CD4-positive, CD25-positive, alpha-beta regulatory T cell (primary cell): Measurements from ENCODE around the gene MGRN1. TPM values are rescaled to one million over a fixed set of nuclear protein-coding genes. Genes with fewer than 3 reads are reported as not detected.
A peak's percentile ranks its signal among the peaks of the same experiment; 100 is the strongest.

Source experiments
- ATAC-seq, 2 donors: fragments of 150-1000 bp; cut with Tn5 transposase; one replicate each; pipeline ENCODE4 v1.10.0; 2021; ENCODE audit warnings: low read depth in 2 of 2, moderate number of reproducible peaks in 2 of 2, moderate library complexity in 1 of 2
- DNase-seq, 3 donors: peaks; one replicate each; pipeline versions ENCODE4 v3.0.0 to v3.0.0-alpha.2; 2012 to 2022; ENCODE audit warnings: mixed read lengths in 1 of 3
- H3K27ac ChIP-seq: one replicate; pipeline ENCODE4 v1.7.0; 2013; ENCODE audit warnings: mild to moderate bottlenecking, low read length; ENCODE audit not compliant: insufficient read depth, poor library complexity, severe bottlenecking
- H3K27me3 ChIP-seq: one replicate; pipeline ENCODE4 v1.7.0; 2013; ENCODE audit warnings: low read length; ENCODE audit not compliant: control insufficient read depth, insufficient read depth
- H3K36me3 ChIP-seq: one replicate; pipeline ENCODE4 v1.7.0; 2013; ENCODE audit warnings: mild to moderate bottlenecking, low read length, moderate library complexity; ENCODE audit not compliant: control insufficient read depth, insufficient read depth
- H3K4me1 ChIP-seq: 2 replicates; pipeline ENCODE4 v1.7.0; 2013; ENCODE audit warnings: mild to moderate bottlenecking, low read length; ENCODE audit not compliant: insufficient read depth, control insufficient read depth, poor library complexity, severe bottlenecking
- H3K4me3 ChIP-seq: one replicate; pipeline ENCODE4 v1.7.0; 2013; ENCODE audit warnings: low read depth, mild to moderate bottlenecking, low read length, moderate library complexity
- H3K9me3 ChIP-seq, 2 experiments: 1 replicate in 1 of 2; 2 replicates in 1 of 2; pipeline ENCODE4 v1.7.0; 2013; ENCODE audit warnings: low read length in 2 of 2, mild to moderate bottlenecking in 1 of 2, moderate library complexity in 1 of 2; ENCODE audit not compliant: control insufficient read depth in 2 of 2
- H3K27ac Mint-ChIP-seq, 3 donors: one replicate each; pipeline ENCODE4 v1.8.0; 2020 to 2022; ENCODE audit warnings: mild to moderate bottlenecking in 3 of 3, mixed read lengths in 3 of 3, moderate library complexity in 2 of 3
- H3K27me3 Mint-ChIP-seq: one replicate; pipeline ENCODE4 v1.8.0; 2022; ENCODE audit warnings: mild to moderate bottlenecking, mixed read lengths
- H3K36me3 Mint-ChIP-seq: one replicate; pipeline ENCODE4 v1.8.0; 2020; ENCODE audit warnings: mixed read lengths
- H3K4me1 Mint-ChIP-seq, 4 donors: one replicate each; pipeline ENCODE4 v1.8.0; 2020 to 2022; ENCODE audit warnings: mixed read lengths in 4 of 4, mild to moderate bottlenecking in 1 of 4
- H3K4me3 Mint-ChIP-seq, 4 donors: one replicate each; pipeline ENCODE4 v1.8.0; 2020 to 2022; ENCODE audit warnings: mild to moderate bottlenecking in 4 of 4, mixed read lengths in 4 of 4, moderate library complexity in 3 of 4
- H3K9me3 Mint-ChIP-seq, 7 donors: one replicate each; pipeline ENCODE4 v1.8.0; 2020 to 2022; ENCODE audit warnings: mixed read lengths in 7 of 7, mild to moderate bottlenecking in 3 of 7, moderate library complexity in 2 of 7
- polyA plus RNA-seq, 4 donors: library from polyadenylated mRNA; unstranded; fragments of 300-500 nt; fragmentation: Illumina TruSeq; gene quantifications; one replicate each; pipeline ENCODE4 v1.2.3, GENCODE V29; 2021
- total RNA-seq: library from RNA; stranded (reverse); gene quantifications from one replicate; pipeline ENCODE4 v1.2.3, GENCODE V29; 2022

Gene MGRN1
- total and polyA plus RNA-seq, 5 donors from 2014 or later: 2.5 to 78.2 (median 4.7) TPM

- no peak for DNase-seq
- Mint-ChIP-seq H3K4me3 (peak overlapping the region; percentile 65 to 87 (median 80)), H3K27ac (peak overlapping the region; percentile 23 to 86 (median 32)), H3K27me3 (no peaks in the 10 kb centered on the region), H3K4me1 (peaks cover 0 to 23% (median 4%) of the 10 kb centered on the region in 4 donors), H3K36me3 (peaks cover 5% of the 10 kb centered on the region), H3K9me3 (no peaks in the 10 kb centered on the region)
- Histone ChIP-seq H3K36me3 (peaks cover 36% of the 10 kb centered on the region), H3K9me3 (no peaks in the 10 kb centered on the region), H3K4me3 (no peak overlapping the region), H3K4me1 (peaks cover 17% of the 10 kb centered on the region), H3K27me3 (no peaks in the 10 kb centered on the region), H3K27ac (no peak overlapping the region)
- ATAC-seq: no peak
Observed at GRCh38 chr16:4695473-4696171, 71.0 kb downstream of the MGRN1 start.

- Mint-ChIP-seq H3K27ac (no peak overlapping the region), H3K4me1 (peaks cover 0 to 22% (median 4%) of the 10 kb centered on the region in 4 donors), H3K4me3 (peak overlapping the region in 3 of 4 donors; percentile 28 to 83 (median 78)), H3K9me3 (no peaks in the 10 kb centered on the region), H3K27me3 (no peaks in the 10 kb centered on the region), H3K36me3 (peaks cover 5% of the 10 kb centered on the region)
- H3K4me3 ChIP-seq: no peak overlapping the region
- ATAC-seq (no peak), DNase-seq (no peak)
- H3K4me1 ChIP-seq: peaks cover 17% of the 10 kb centered on the region
- H3K36me3 ChIP-seq: peaks cover 39% of the 10 kb centered on the region
- H3K27ac ChIP-seq: no peak overlapping the region
- H3K27me3 ChIP-seq: no peaks in the 10 kb centered on the region
- no peaks in the 10 kb centered on the region for H3K9me3 ChIP-seq
Observed at GRCh38 chr16:4696172-4696904, 71.7 kb downstream of the MGRN1 start.

GRCh38 chr16:4696905-4697847 lies 72.5 kb downstream of the MGRN1 start:
- Histone ChIP-seq H3K36me3 (peaks cover 43% of the 10 kb centered on the region), H3K27me3 (no peaks in the 10 kb centered on the region), H3K9me3 (no peaks in the 10 kb centered on the region), H3K4me1 (peaks cover 16% of the 10 kb centered on the region), H3K4me3 (no peak overlapping the region), H3K27ac (no peak overlapping the region)
- peaks cover 5% of the 10 kb centered on the region for H3K36me3 Mint-ChIP-seq
- DNase-seq: no peak
- no peaks in the 10 kb centered on the region for H3K27me3 Mint-ChIP-seq
- H3K9me3 Mint-ChIP-seq: no peaks in the 10 kb centered on the region
- peak overlapping the region in 2 of 4 donors; percentile 46 to 83 for H3K4me3 Mint-ChIP-seq
- H3K4me1 Mint-ChIP-seq: peaks cover 0 to 20% (median 4%) of the 10 kb centered on the region in 4 donors
- ATAC-seq: no peak
- H3K27ac Mint-ChIP-seq: peak overlapping the region in 1 of 3 donors; percentile 88

- peak overlapping the region in 1 of 3 donors; percentile 88 for H3K27ac Mint-ChIP-seq
- no peak overlapping the region for H3K27ac ChIP-seq
- peaks cover 46% of the 10 kb centered on the region for H3K36me3 ChIP-seq
- no peaks in the 10 kb centered on the region for H3K9me3 Mint-ChIP-seq
- no peaks in the 10 kb centered on the region for H3K9me3 ChIP-seq
- H3K4me1 ChIP-seq: peaks cover 9% of the 10 kb centered on the region
- H3K36me3 Mint-ChIP-seq: peaks cover 5% of the 10 kb centered on the region
- H3K4me1 Mint-ChIP-seq: peaks cover 0 to 14% (median 4%) of the 10 kb centered on the region in 4 donors
- no peak overlapping the region for H3K4me3 Mint-ChIP-seq
- no peaks in the 10 kb centered on the region for H3K27me3 ChIP-seq
- H3K4me3 ChIP-seq: no peak overlapping the region
- ATAC-seq (no peak), DNase-seq (no peak)
- no peaks in the 10 kb centered on the region for H3K27me3 Mint-ChIP-seq
Observed at GRCh38 chr16:4697848-4698291, 73.2 kb downstream of the MGRN1 start.

GRCh38 chr16:4698321-4699045 lies 73.9 kb downstream of the MGRN1 start:
- Histone ChIP-seq H3K4me1 (peaks cover 7% of the 10 kb centered on the region), H3K4me3 (no peak overlapping the region), H3K36me3 (peaks cover 48% of the 10 kb centered on the region), H3K27me3 (no peaks in the 10 kb centered on the region), H3K27ac (no peak overlapping the region), H3K9me3 (no peaks in the 10 kb centered on the region)
- no peak overlapping the region for H3K4me3 Mint-ChIP-seq
- H3K27me3 Mint-ChIP-seq: no peaks in the 10 kb centered on the region
- peaks cover 0 to 10% (median 2%) of the 10 kb centered on the region in 4 donors for H3K4me1 Mint-ChIP-seq
- no peaks in the 10 kb centered on the region for H3K9me3 Mint-ChIP-seq
- no peak for DNase-seq
- H3K27ac Mint-ChIP-seq: no peak overlapping the region
- peaks cover 5% of the 10 kb centered on the region for H3K36me3 Mint-ChIP-seq
- ATAC-seq: no peak

- Histone ChIP-seq H3K36me3 (peaks cover 48% of the 10 kb centered on the region), H3K4me3 (no peak overlapping the region), H3K4me1 (peaks cover 7% of the 10 kb centered on the region), H3K9me3 (no peaks in the 10 kb centered on the region), H3K27me3 (no peaks in the 10 kb centered on the region), H3K27ac (no peak overlapping the region)
- Mint-ChIP-seq H3K4me1 (peaks cover 0 to 9% (median 2%) of the 10 kb centered on the region in 4 donors), H3K27ac (no peak overlapping the region), H3K9me3 (no peaks in the 10 kb centered on the region), H3K27me3 (no peaks in the 10 kb centered on the region), H3K4me3 (peak overlapping the region in 2 of 4 donors; percentile 68 to 70), H3K36me3 (peaks cover 5% of the 10 kb centered on the region)
- ATAC-seq (no peak), DNase-seq (no peak)
Observed at GRCh38 chr16:4699046-4699556, 74.5 kb downstream of the MGRN1 start.
